Measurements from ENCODE around the gene SRL.
"Not testable (repeated sequence)": the region's sequence is repeated elsewhere in the genome, so short reads cannot be mapped to it uniquely, and the experiment has no call there.

The SRL gene

GRCh38 chr16:4157376-4157825 is 84.5 kb downstream of the SRL start:
- DNase-seq, result no peak

DNA sequence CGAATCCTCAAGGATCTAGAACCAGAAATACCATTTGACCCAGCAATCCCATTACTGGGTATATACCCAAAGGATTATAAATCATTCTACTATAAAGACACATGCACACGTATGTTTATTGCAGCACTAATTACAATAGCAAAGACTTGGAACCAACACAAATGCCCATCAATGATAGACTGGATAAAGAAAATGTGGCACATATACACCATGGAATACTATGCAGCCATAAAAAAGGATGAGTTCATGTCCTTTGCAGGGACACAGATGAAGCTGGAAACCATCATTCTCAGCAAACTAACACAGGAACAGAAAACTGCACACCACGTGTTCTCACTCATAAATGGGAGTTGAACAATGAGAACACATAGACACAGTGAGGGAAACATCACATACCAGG is 85.4 kb downstream of the SRL start:
- DNase-seq, result not testable (repeated sequence)

GRCh38 chr16:4153364-4153763 is 88.5 kb downstream of the SRL start:
- not testable (repeated sequence) for DNase-seq

DNA sequence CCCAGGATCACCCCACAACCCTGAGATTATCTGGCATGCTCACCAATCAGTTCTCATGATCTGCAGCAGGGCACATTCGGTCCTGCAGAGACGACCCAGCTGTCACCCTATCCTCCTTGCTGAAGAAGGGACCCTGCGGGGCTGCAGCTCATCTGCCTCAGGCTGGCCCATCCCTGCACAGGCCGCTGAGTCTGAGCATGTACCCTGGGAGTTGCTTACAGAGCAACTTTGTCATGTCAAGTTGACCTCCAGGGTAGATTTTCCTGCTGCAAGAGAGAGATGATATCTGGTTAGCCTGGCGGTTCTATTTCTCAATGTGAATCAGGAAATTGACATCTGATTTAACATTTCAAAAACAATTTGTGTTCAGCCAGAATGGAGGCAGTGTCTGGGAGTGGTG is 89.6 kb downstream of the SRL start:
- DNase-seq, result no peak

DNA sequence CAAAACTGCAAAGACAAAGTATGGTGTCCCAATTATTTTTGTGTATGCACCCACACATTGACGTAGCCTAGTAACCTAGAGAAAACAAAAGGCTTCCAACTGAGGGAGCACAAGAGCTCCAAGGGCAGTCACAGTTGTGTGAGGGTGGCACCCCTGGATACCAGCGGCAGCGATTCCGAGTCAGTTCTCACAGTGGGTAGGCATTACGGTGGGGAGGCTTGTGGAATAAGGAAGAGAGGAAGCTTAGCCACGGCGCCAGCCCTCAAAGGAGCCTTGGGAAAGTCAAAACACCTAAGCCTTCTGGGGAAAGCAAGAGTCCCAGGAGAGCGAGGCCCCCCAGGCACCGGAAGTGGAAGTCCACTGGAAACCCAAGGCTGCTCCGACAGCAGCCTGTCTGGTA is 94.6 kb downstream of the SRL start:
- no peak for DNase-seq

DNA sequence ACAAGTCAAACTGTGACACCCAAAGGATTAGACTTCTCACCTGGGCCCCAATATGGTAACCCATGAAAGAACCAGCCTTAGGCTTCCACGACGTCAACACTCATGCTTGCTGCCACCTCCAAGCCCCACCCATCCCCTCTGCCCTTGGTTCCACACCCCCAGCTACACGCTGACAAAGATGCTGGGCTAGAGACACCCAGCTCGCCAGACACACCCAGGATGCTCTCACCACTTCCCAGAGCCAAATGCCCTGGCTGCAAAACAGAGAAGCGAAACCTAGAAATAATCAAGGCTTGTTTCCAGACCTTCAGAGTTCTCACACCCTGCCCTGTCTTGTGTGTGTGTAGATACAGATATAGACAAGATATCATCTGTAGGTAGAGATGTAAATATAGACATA is 99.6 kb downstream of the SRL start:
- no peak for DNase-seq

GRCh38 chr16:4141604-4142003 is 100.3 kb downstream of the SRL start:
- DNase-seq, result no peak

- no peak for DNase-seq
Measured at GRCh38 chr16:4140652-4141051, 101.2 kb downstream of the SRL start.

DNA sequence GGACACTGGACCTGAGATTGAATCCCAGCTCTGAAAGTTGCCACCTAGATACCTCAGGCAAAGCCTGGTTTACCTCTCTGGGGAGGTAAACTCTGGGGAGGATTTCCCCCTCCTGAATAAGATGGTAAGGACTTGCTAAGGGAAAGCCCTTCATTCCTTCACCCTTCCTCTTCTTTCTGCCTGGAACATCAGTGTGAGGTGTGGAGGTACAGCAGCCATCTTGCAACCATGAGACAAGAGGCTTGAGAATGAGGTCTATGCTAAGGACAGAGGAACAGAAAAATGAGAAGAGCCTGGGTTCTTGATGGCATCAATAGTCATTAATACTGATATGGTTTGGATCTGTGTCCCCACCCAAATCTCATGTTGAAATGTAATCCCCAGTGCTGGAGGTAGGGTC is 101.9 kb downstream of the SRL start:
- no peak for DNase-seq

Measured in NCI-H1105 (cell line).